OCI-LY7 (cell line): Measurements from ENCODE around the gene PHEX. TPM values are rescaled to one million over a fixed set of nuclear protein-coding genes. Genes with fewer than 3 reads are reported as not detected.

ENCODE experiments used
- BruUV-seq: library from RNA; stranded (reverse); fragments of 400-500 nt; replicated peaks from 2 replicates; lab custom pipeline; 2021; lab: Mats Ljungman, UMichigan
- CTCF ChIA-PET: fragments of 300-600 bp; sonication (Branson Sonifier 250); formaldehyde crosslinking; loops from one replicate; lab custom pipeline; 2022; ENCODE audit warnings: antibody characterized with exemption; ENCODE audit not compliant: unreplicated experiment; lab: Charles Lee
- POLR2A ChIA-PET: fragments of 300-600 bp; sonication (Branson Sonifier 250); formaldehyde crosslinking; loops from one replicate; lab custom pipeline; 2022; ENCODE audit warnings: antibody characterized with exemption; lab: Charles Lee
- DNase-seq: peaks from one replicate; pipeline ENCODE4 v3.0.0-alpha.2; 2015; ENCODE audit warnings: low spot score
- H2AFZ ChIP-seq: fragments of 200-600 bp; sonication (generic), shearing (Covaris generic); 2 replicates; pipeline ENCODE4 v1.6.1; 2014; ENCODE audit warnings: mild to moderate bottlenecking, antibody characterized with exemption, low read length, moderate library complexity
- H3K27ac ChIP-seq: fragments of 200-600 bp; sonication (generic); 2 replicates; pipeline ENCODE4 v1.5.1; 2014; ENCODE audit warnings: mixed run types, low read depth, mild to moderate bottlenecking, moderate library complexity, low read length, inconsistent platforms; ENCODE audit not compliant: poor library complexity, severe bottlenecking
- H3K36me3 ChIP-seq: fragments of 200-600 bp; sonication (generic); 2 replicates; pipeline ENCODE4 v1.6.1; 2014; ENCODE audit warnings: mild to moderate bottlenecking, antibody characterized with exemption, low read length, moderate library complexity, mixed read lengths; ENCODE audit not compliant: insufficient read depth
- H3K4me1 ChIP-seq: fragments of 200-600 bp; sonication (generic); 2 replicates; pipeline ENCODE4 v1.5.1; 2014; ENCODE audit warnings: mild to moderate bottlenecking, low read length; ENCODE audit not compliant: insufficient read depth, poor library complexity, severe bottlenecking
- H3K4me2 ChIP-seq: fragments of 200-600 bp; sonication (generic); 2 replicates; pipeline ENCODE4 v1.6.1; 2014; ENCODE audit warnings: mild to moderate bottlenecking, low read length
- H3K4me3 ChIP-seq: fragments of 200-600 bp; sonication (generic); 2 replicates; pipeline ENCODE4 v1.5.1; 2014; ENCODE audit warnings: mild to moderate bottlenecking, low read depth, low read length; ENCODE audit not compliant: poor library complexity, severe bottlenecking
- H3K79me2 ChIP-seq: fragments of 200-600 bp; sonication (generic); 2 replicates; pipeline ENCODE4 v1.6.1; 2016; ENCODE audit warnings: low read depth, mild to moderate bottlenecking, low read length, moderate library complexity, mixed read lengths; ENCODE audit not compliant: insufficient read depth
- H3K9me2 ChIP-seq: fragments of 200-600 bp; sonication (generic); 2 replicates; pipeline ENCODE4 v1.6.1; 2016; ENCODE audit warnings: mild to moderate bottlenecking, low read length, mixed read lengths; ENCODE audit not compliant: insufficient read depth
- H3K9me3 ChIP-seq: fragments of 200-600 bp; sonication (generic); 2 replicates; pipeline ENCODE4 v1.6.1; 2014; ENCODE audit warnings: mild to moderate bottlenecking, mixed run types, low read length, mixed read lengths
- H4K20me1 ChIP-seq: fragments of 200-600 bp; sonication (generic); 2 replicates; pipeline ENCODE4 v1.6.1; 2014; ENCODE audit warnings: mild to moderate bottlenecking, antibody characterized with exemption, low read length, moderate library complexity, mixed read lengths; ENCODE audit not compliant: insufficient read depth
- CTCF ChIP-seq: fragments of 200-600 bp; sonication (generic); conservative IDR thresholded peaks from 2 replicates; pipeline ENCODE4 v1.5.1; 2014; ENCODE audit warnings: mild to moderate bottlenecking, antibody characterized with exemption, low read length, moderate library complexity, mixed read lengths
- EZH2phosphoT487 ChIP-seq: fragments of 200-600 bp; sonication (generic); IDR thresholded peaks from 2 replicates; pipeline ENCODE4 v1.6.1; 2018; ENCODE audit warnings: low read depth, borderline replicate concordance, mild to moderate bottlenecking, mixed run types, antibody characterized with exemption, low read length, moderate library complexity, mixed read lengths
- intact Hi-C: fragments of 100-400 bp; cut with micrococcal nuclease; formaldehyde crosslinking; loops from one replicate; pipeline ENCODE4 v1.10.0; 2022; ENCODE audit not compliant: unreplicated experiment
- total RNA-seq, 2 experiments: library from RNA; depleted of rRNA in 1 of 2; stranded (reverse); fragments of >200 nt in 1 of 2; shearing (Covaris generic) in 1 of 2; gene quantifications; 2 replicates each; pipeline ENCODE4 v1.2.3, GENCODE V29; 2014 to 2022

Gene PHEX
- total RNA-seq, 2 experiments from 2014 or later = 0.09 TPM; not detected in 1

- TF ChIP-seq EZH2phosphoT487 (no peak), CTCF (peak; percentile 81)
- peak; percentile 47 for DNase-seq
- no peaks in the 10 kb centered on the region for H3K36me3 ChIP-seq
- intact Hi-C loops = no loop called here
- no peak overlapping the region for H3K4me3 ChIP-seq
- no peaks in the 10 kb centered on the region for H3K9me2 ChIP-seq
- POLR2A ChIA-PET = no interaction called here
- no peaks in the 10 kb centered on the region for H3K9me3 ChIP-seq
- no peak overlapping the region for H2AFZ ChIP-seq
- H3K79me2 ChIP-seq = no peaks in the 10 kb centered on the region
- CTCF ChIA-PET = no interaction called here
- H3K4me2 ChIP-seq = no peak overlapping the region
- H3K4me1 ChIP-seq = no peaks in the 10 kb centered on the region
- no peak overlapping the region for H3K27ac ChIP-seq
- H4K20me1 ChIP-seq = no peaks in the 10 kb centered on the region
- BruUV-seq = no TSS peak
Measured at GRCh38 chrX:22081475-22082092, 49.5 kb downstream of the PHEX start.

- Histone ChIP-seq H3K9me3 (no peaks in the 10 kb centered on the region), H3K4me3 (no peak overlapping the region), H2AFZ (no peak overlapping the region), H3K79me2 (no peaks in the 10 kb centered on the region), H4K20me1 (no peaks in the 10 kb centered on the region), H3K9me2 (no peaks in the 10 kb centered on the region), H3K36me3 (no peaks in the 10 kb centered on the region), H3K4me1 (no peaks in the 10 kb centered on the region), H3K27ac (no peak overlapping the region), H3K4me2 (no peak overlapping the region)
- TF ChIP-seq EZH2phosphoT487 (no peak), CTCF (no peak)
- ChIA-PET POLR2A (no interaction called here), CTCF (no interaction called here)
- intact Hi-C loops = no loop called here
- no peak for DNase-seq
- BruUV-seq = no TSS peak
Measured at GRCh38 chrX:22086003-22086402, 53.9 kb downstream of the PHEX start.

- H3K36me3 ChIP-seq = no peaks in the 10 kb centered on the region
- H3K4me1 ChIP-seq = no peaks in the 10 kb centered on the region
- no peak overlapping the region for H3K27ac ChIP-seq
- CTCF ChIA-PET = no interaction called here
- H4K20me1 ChIP-seq = no peaks in the 10 kb centered on the region
- no peak overlapping the region for H3K4me3 ChIP-seq
- intact Hi-C loops = no loop called here
- BruUV-seq = no TSS peak
- no peaks in the 10 kb centered on the region for H3K9me2 ChIP-seq
- H2AFZ ChIP-seq = no peak overlapping the region
- DNase-seq = no peak
- H3K4me2 ChIP-seq = no peak overlapping the region
- TF ChIP-seq CTCF (no peak), EZH2phosphoT487 (no peak)
- POLR2A ChIA-PET = no interaction called here
- H3K79me2 ChIP-seq = no peaks in the 10 kb centered on the region
- H3K9me3 ChIP-seq = no peaks in the 10 kb centered on the region
Measured at GRCh38 chrX:22087011-22087557, 55.0 kb downstream of the PHEX start.
